WTC11 (cell line): ENCODE results near the gene NUP85. TPM values are rescaled to one million over a fixed set of nuclear protein-coding genes. Genes with fewer than 3 reads are reported as not detected.
"Not testable (repeated sequence)": the region's sequence is repeated elsewhere in the genome, so short reads cannot be mapped to it uniquely, and the experiment has no call there.

Experiments
- ATAC-seq: fragments of 200-7000 bp; cut with Tn5 transposase; 2 replicates; pipeline ENCODE4 v1.10.0; 2021; ENCODE audit warnings: mild to moderate bottlenecking, moderate library complexity
- CTCF ChIA-PET: fragments of 300-600 bp; sonication (Branson Sonifier 250); formaldehyde crosslinking; loops from one replicate; lab custom pipeline; 2021; ENCODE audit warnings: antibody characterized with exemption; lab: Charles Lee
- POLR2A ChIA-PET: fragments of 350-600 bp; sonication (Branson Sonifier 250); formaldehyde crosslinking; loops from one replicate; lab custom pipeline; 2021; ENCODE audit warnings: antibody characterized with exemption; lab: Charles Lee
- DNase-seq: peaks from one replicate; pipeline ENCODE4 v3.0.0; 2021; ENCODE audit warnings: low spot score
- H3K27ac Mint-ChIP-seq: 2 replicates; pipeline ENCODE4 v1.8.0; 2021; ENCODE audit warnings: mixed read lengths
- H3K27me3 Mint-ChIP-seq: 2 replicates; pipeline ENCODE4 v1.8.0; 2021; ENCODE audit warnings: low read depth, mild to moderate bottlenecking, moderate library complexity, mixed read lengths
- H3K36me3 Mint-ChIP-seq: 2 replicates; pipeline ENCODE4 v1.8.0; 2021; ENCODE audit warnings: mixed read lengths
- H3K4me1 Mint-ChIP-seq: 2 replicates; pipeline ENCODE4 v1.8.0; 2022; ENCODE audit warnings: mixed read lengths
- H3K4me3 Mint-ChIP-seq: 2 replicates; pipeline ENCODE4 v1.8.0; 2021; ENCODE audit warnings: mild to moderate bottlenecking, moderate library complexity, mixed read lengths
- H3K9me3 Mint-ChIP-seq: 2 replicates; pipeline ENCODE4 v1.8.0; 2021; ENCODE audit warnings: mixed read lengths
- ELF4 ChIP-seq: sonication (generic); formaldehyde crosslinking; IDR thresholded peaks from 2 replicates; pipeline ENCODE4 v1.8.1; 2022; ENCODE audit warnings: low read depth, mild to moderate bottlenecking, moderate library complexity, missing genetic modification reagents
- EMX1 ChIP-seq: fragments of 250-450 bp; sonication (Bioruptor Pico); IDR thresholded peaks from 2 replicates; pipeline ENCODE4 v1.8.0; 2021; ENCODE audit warnings: mild to moderate bottlenecking
- ETV6 ChIP-seq: sonication (generic); formaldehyde crosslinking; IDR thresholded peaks from 2 replicates; pipeline ENCODE4 v1.8.1; 2022; ENCODE audit warnings: mild to moderate bottlenecking, missing genetic modification reagents
- KAT7 ChIP-seq: sonication (generic); formaldehyde crosslinking; IDR thresholded peaks from 2 replicates; pipeline ENCODE4 v1.8.1; 2023; ENCODE audit warnings: missing genetic modification reagents, mild to moderate bottlenecking, borderline replicate concordance
- SMAD4 ChIP-seq: sonication (generic); formaldehyde crosslinking; IDR thresholded peaks from 2 replicates; pipeline ENCODE4 v1.8.0; 2022; ENCODE audit warnings: mild to moderate bottlenecking, missing genetic modification reagents
- TEAD4 ChIP-seq: sonication (generic); formaldehyde crosslinking; IDR thresholded peaks from 2 replicates; pipeline ENCODE4 v1.8.0; 2022; ENCODE audit warnings: mild to moderate bottlenecking, missing genetic modification reagents
- ZNF121 ChIP-seq: sonication (generic); formaldehyde crosslinking; IDR thresholded peaks from 2 replicates; pipeline ENCODE4 v1.8.0; 2023; ENCODE audit warnings: missing genetic modification reagents
- total RNA-seq: library from RNA; stranded (reverse); gene quantifications from 3 replicates; pipeline ENCODE4 v1.2.3, GENCODE V29; 2021
- TF ChIP-seq, protein P1 (sequence below): sonication (generic); formaldehyde crosslinking; IDR thresholded peaks from 2 replicates; pipeline ENCODE4 v1.8.0; 2023; ENCODE audit warnings: missing genetic modification reagents
- TF ChIP-seq, protein P2 (sequence below): sonication (generic); formaldehyde crosslinking; IDR thresholded peaks from 2 replicates; pipeline ENCODE4 v1.8.0; 2022; ENCODE audit warnings: mild to moderate bottlenecking, missing genetic modification reagents

NUP85 gene
- total RNA-seq, 1 experiment from 2014 or later, result 109 TPM

GRCh38 chr17:75252039-75252816 lies 46.7 kb downstream of the NUP85 start:
- H3K27me3 Mint-ChIP-seq, result no peaks in the 10 kb centered on the region
- DNase-seq (no peak), ATAC-seq (no peak)
- TF ChIP-seq ZNF121 (CRISPR knock-in tag) (peak; percentile 68; the same call in 1 of the 2 replicates), ELF4 (CRISPR knock-in tag) (no peak), EMX1 (no peak), TEAD4 (CRISPR knock-in tag) (no peak), KAT7 (CRISPR knock-in tag) (no peak)
- H3K36me3 Mint-ChIP-seq, result peaks cover 13% of the 10 kb centered on the region
- ChIA-PET POLR2A (no interaction called here), CTCF (interaction anchor here (1.1 to 5.1 kb wide), 2 partner anchors 12 to 19 kb away, joined by 3 to 56 read pairs; partner anchors contain the start of gene MIF4GD)
- peaks cover 48% of the 10 kb centered on the region for H3K4me1 Mint-ChIP-seq
- H3K9me3 Mint-ChIP-seq, result peaks cover 15% of the 10 kb centered on the region
- peak overlapping the region; percentile 86; the same call in 1 of the 2 replicates for H3K27ac Mint-ChIP-seq
- H3K4me3 Mint-ChIP-seq, result no peak overlapping the region

DNA sequence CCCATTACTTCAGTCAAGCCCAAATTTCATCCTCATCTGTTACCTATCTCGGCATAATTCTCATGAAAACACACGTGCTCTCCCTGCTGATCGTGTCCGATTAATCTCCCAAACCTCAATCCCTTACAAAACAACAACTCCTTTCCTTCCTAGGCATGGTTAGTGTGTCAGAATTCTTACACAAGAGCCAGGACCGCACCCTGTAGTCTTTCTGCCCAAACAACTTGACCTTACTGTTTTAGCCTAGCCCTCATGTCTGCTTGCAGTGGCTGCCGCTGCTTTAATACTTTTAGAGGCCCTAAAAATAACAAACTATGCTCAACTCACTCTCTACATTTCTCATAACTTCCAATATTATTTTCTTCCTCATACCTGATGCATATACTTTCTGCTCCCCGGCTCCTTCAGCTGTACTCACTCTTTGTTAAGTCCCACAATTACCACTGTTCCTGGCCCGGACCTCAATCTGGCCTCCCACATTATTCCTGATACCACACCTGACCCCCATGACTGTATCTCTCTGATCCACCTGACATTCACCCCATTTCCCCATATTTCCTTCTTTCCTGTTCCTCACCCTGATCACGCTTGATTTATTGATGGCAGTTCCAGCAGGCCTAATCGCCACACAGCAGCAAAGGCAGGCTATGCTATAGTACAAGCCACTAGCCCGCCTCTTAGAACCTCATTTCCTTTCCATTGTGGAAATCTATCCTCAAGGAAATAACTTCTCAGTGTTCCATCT lies 50.6 kb downstream of the NUP85 start:
- Mint-ChIP-seq H3K36me3 (peaks cover 13% of the 10 kb centered on the region), H3K27ac (peak overlapping the region; percentile 51), H3K4me1 (peaks cover 52% of the 10 kb centered on the region), H3K9me3 (peaks cover 15% of the 10 kb centered on the region)
- DNase-seq, H3K27me3 Mint-ChIP-seq, POLR2A ChIA-PET, H3K4me3 Mint-ChIP-seq, ATAC-seq, CTCF ChIA-PET: not testable (repeated sequence)

GRCh38 chr17:75257228-75257627 lies 51.7 kb downstream of the NUP85 start:
- CTCF ChIA-PET, H3K27me3 Mint-ChIP-seq, POLR2A ChIA-PET, H3K4me3 Mint-ChIP-seq, ATAC-seq, DNase-seq: not testable (repeated sequence)
- Mint-ChIP-seq H3K36me3 (peaks cover 15% of the 10 kb centered on the region), H3K9me3 (peaks cover 15% of the 10 kb centered on the region), H3K27ac (peak overlapping the region; percentile 39; the same call in 1 of the 2 replicates), H3K4me1 (peaks cover 44% of the 10 kb centered on the region)

DNA sequence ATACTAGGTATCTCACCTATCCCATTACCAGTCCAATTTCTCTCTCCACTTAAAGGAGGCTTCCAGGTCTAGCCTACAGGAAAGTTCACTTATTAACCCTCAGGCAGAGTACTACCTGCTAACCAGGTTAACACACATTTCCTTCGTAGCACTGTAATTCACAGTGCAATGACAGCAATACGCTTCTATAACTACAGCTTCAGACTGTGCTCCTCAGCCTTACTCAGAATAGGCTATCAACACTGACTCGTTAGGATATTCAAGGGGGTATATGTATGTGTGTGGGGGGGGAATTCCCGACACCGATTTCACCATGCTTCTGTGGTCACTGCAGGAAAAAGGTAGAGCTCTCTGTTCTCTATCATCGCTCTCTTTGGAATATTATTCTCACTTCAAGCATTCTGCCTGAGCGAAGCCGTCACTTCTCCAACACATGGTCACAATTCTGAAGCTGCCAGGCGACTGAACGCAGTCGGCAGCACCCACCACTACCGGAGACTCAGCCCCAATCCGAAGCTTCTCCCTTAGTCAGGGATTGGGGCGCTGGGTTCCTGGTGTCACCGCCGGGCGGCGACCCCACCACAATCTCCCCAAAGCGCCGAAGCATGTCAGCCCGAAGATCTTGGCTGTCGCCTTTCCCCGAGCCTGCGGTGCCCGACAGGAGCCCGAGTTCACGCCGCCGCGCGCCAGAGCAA lies 55.3 kb downstream of the NUP85 start:
- ChIA-PET CTCF (interaction anchor here (1.0 to 4.8 kb wide), 11 partner anchors 11 to 493 kb away, joined by 3 to 96 read pairs (median 7); partner anchors contain the start of genes GRB2, MIF4GD and SLC25A19), POLR2A (interaction anchor here (0.5 to 2.6 kb wide), 9 partner anchors 10 to 249 kb away, joined by 3 to 17 read pairs (median 4); partner anchors contain the start of genes MIF4GD, MRPL58 and SLC25A19)
- H3K4me3 Mint-ChIP-seq, result peak overlapping the region; percentile 98
- peak; percentile 32 for DNase-seq
- peak; percentile 5; the same call in 1 of the 2 replicates for ATAC-seq
- H3K4me1 Mint-ChIP-seq, result peaks cover 26% of the 10 kb centered on the region
- H3K9me3 Mint-ChIP-seq, result no peaks in the 10 kb centered on the region
- peaks cover 30% of the 10 kb centered on the region for H3K36me3 Mint-ChIP-seq
- peak overlapping the region; percentile 87 for H3K27ac Mint-ChIP-seq
- TF ChIP-seq SMAD4 (no peak), ETV6 (CRISPR knock-in tag) (0 out of 2 replicates have a peak, but pooled peaks have one; percentile 11)
- TF ChIP-seq, protein P1, sequence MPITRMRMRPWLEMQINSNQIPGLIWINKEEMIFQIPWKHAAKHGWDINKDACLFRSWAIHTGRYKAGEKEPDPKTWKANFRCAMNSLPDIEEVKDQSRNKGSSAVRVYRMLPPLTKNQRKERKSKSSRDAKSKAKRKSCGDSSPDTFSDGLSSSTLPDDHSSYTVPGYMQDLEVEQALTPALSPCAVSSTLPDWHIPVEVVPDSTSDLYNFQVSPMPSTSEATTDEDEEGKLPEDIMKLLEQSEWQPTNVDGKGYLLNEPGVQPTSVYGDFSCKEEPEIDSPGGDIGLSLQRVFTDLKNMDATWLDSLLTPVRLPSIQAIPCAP (CRISPR knock-in tag), result peak; percentile 75; the same call in 1 of the 2 replicates
- TF ChIP-seq, protein P2, sequence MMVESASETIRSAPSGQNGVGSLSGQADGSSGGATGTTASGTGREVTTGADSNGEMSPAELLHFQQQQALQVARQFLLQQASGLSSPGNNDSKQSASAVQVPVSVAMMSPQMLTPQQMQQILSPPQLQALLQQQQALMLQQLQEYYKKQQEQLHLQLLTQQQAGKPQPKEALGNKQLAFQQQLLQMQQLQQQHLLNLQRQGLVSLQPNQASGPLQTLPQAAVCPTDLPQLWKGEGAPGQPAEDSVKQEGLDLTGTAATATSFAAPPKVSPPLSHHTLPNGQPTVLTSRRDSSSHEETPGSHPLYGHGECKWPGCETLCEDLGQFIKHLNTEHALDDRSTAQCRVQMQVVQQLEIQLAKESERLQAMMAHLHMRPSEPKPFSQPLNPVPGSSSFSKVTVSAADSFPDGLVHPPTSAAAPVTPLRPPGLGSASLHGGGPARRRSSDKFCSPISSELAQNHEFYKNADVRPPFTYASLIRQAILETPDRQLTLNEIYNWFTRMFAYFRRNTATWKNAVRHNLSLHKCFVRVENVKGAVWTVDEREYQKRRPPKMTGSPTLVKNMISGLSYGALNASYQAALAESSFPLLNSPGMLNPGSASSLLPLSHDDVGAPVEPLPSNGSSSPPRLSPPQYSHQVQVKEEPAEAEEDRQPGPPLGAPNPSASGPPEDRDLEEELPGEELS (CRISPR knock-in tag), result peak; percentile 52; the same call in 1 of the 2 replicates
- H3K27me3 Mint-ChIP-seq, result no peaks in the 10 kb centered on the region
